ENCODE results near the gene SEMA4D.

Gene SEMA4D

GRCh38 chr9:89528540-89528939 lies 30.6 kb upstream of the SEMA4D start:
- DNase-seq, result no peak

GRCh38 chr9:89528131-89528530 lies 30.2 kb upstream of the SEMA4D start:
- no peak for DNase-seq

- DNase-seq, result peak; percentile 89
Measured at GRCh38 chr9:89527084-89527483, 29.2 kb upstream of the SEMA4D start.

GRCh38 chr9:89526667-89527066 lies 28.8 kb upstream of the SEMA4D start:
- DNase-seq, result no peak

- peak; percentile 26 for DNase-seq
Measured at GRCh38 chr9:89525446-89526374, 27.8 kb upstream of the SEMA4D start.

GRCh38 chr9:89524963-89525362 lies 27.1 kb upstream of the SEMA4D start:
- DNase-seq, result no peak

- DNase-seq, result no peak
Measured at GRCh38 chr9:89523948-89524347, 26.0 kb upstream of the SEMA4D start.

- no peak for DNase-seq
Measured at GRCh38 chr9:89522959-89523285, 25.0 kb upstream of the SEMA4D start.

GRCh38 chr9:89522261-89522958 lies 24.5 kb upstream of the SEMA4D start:
- DNase-seq, result peak; percentile 92

GRCh38 chr9:89519366-89519805 lies 21.5 kb upstream of the SEMA4D start:
- no peak for DNase-seq

- DNase-seq, result no peak
Measured at GRCh38 chr9:89518466-89519365, 20.8 kb upstream of the SEMA4D start.

GRCh38 chr9:89515416-89515815 lies 17.5 kb upstream of the SEMA4D start:
- no peak for DNase-seq

GRCh38 chr9:89514956-89515355 lies 17.0 kb upstream of the SEMA4D start:
- DNase-seq, result no peak

- DNase-seq, result no peak
Measured at GRCh38 chr9:89514337-89514736, 16.4 kb upstream of the SEMA4D start.

- DNase-seq, result no peak
Measured at GRCh38 chr9:89513837-89514236, 15.9 kb upstream of the SEMA4D start.

GRCh38 chr9:89512382-89512781 lies 14.5 kb upstream of the SEMA4D start:
- DNase-seq, result no peak

- peak; percentile 50 for DNase-seq
Measured at GRCh38 chr9:89508951-89509615, 11.2 kb upstream of the SEMA4D start.

GRCh38 chr9:89505911-89506310 lies 8.0 kb upstream of the SEMA4D start:
- DNase-seq, result no peak

GRCh38 chr9:89505048-89505447 lies 7.1 kb upstream of the SEMA4D start:
- no peak for DNase-seq

GRCh38 chr9:89502671-89503070 lies 4.8 kb upstream of the SEMA4D start:
- DNase-seq, result no peak

- peak; percentile 48 for DNase-seq
Measured at GRCh38 chr9:89502038-89502601, 4.2 kb upstream of the SEMA4D start.

- no peak for DNase-seq
Measured at GRCh38 chr9:89501311-89501898, 3.5 kb upstream of the SEMA4D start.

All from GF-D8 (cell line).